ENCODE measurements around the gene PKNOX2.
A peak's percentile ranks its signal among the peaks of the same experiment; 100 is the strongest.

Gene PKNOX2

DNA sequence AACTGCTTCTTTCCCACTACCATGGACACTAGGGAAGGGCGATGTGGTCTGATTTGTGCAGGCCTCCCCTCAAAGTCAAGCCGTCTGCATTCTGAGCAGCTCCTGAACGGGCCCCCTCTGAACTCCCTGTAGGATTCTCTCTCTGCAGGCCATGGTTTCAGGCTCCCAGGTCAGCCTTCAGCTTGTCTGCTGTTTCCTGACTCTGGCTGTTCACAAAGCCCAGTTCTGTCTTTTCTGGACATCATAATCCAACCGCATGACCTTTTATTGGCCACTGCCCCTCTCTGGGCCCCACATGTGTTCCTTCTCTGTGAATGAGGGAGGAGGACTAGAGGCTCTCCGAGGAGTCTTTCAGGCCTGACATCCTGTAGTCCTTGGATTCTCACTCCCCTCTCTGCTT lies 170.6 kb downstream of the PKNOX2 start:
- no peak for DNase-seq (ENCODE audit: low spot score)

DNA sequence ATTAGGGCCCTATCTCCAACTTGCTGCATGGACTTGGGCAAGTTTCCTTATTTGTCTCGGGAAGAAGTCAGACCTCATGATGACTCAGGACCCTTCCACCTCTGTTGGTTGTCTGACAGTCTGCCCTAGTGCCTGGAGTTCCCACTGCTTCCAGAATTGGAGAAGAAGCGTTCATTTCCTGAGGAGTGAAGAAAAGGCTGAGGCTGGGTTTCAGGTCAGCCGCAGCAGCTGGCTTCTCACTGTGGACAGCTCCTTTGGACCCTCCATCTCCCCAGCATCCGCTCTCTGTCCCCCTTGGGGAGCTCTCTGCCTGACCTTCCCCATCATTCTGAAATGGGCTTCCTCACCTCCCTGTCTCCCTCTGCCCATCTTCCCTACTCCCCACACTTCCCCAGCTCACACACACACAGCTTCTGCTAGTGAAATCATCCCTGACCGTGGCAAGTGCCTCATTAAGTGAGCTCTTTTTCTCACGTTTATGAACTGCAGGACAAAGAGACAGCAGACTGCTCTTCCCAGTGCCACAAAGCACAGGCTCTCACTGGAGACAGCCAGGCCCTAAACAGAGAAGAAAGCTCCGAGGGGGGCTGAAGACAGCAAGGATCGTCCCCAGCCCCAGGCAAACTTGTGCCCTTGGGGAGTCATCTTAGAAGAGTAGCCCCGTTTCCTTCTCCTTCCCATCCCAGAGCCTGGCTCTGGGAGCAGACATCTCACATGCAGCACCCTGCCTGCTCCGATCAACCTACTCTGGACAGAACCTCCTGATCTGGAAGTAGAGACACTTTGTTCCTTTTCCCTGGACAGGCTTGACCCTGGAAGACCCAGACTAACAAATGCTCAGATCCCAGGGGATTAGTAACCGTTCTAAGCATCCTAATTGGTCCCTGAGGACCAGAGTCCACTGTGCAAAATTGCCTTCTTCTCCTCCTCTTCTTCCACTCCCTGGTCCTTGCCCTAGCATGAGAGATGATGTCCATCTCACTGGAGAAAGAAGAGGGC lies 173.6 kb downstream of the PKNOX2 start:
- no peak for DNase-seq (ENCODE audit: low spot score)

- no peak for DNase-seq (ENCODE audit: low spot score)
These were observed 174.6 kb downstream of the PKNOX2 start for GRCh38 chr11:125338886-125339811.

DNA sequence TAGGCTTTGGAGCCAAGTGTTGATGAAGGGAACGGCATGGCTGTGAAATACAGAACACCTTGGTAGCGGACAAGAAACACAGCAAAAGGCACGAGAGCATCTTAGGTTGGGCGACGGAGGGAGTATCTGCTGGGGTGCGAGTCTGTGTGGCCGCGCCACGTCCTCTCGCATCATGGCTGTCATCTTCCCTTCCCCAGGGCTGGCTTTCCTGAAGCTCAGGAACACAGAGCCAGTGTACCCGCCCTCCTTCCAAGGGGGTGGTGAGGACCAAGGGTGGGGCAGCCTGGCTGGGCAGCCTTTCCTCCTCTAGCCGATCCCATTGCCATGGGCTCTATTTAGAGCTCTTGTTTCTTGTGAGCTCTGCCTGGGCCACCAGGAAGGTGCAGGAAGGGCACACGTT lies 177.1 kb downstream of the PKNOX2 start:
- no peak for DNase-seq (ENCODE audit: low spot score)

DNA sequence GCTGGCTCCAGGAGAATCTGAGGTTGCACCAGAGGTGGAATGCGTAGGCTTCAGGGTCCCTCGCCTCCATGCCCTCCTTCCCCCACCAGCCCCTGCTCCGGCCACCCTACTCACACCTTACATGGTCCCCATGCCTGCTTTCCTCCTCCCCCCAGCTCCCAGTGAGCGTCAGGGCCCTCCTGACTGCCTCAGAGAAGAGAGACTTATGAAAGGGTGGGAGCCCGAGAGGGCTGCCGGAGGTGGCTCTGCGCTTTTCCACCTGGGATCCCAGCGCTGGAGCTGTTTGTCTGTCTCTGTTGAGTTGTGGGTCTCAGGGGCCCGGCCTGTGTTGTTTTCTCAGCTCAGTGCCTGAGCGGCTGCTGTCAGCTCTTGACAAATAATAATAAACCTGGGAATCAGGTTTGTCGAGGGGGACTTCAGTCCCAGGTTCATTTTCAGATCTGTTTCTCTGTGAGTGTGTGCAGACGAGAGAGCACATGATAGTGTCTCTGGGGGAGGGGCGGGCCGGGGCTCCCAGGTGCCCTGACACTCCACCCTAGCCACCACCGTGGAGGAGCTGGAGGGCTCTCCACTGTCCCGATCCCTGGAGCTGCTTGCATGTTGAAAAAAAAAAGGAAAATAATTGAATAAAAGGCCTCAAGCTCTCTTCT lies 177.9 kb downstream of the PKNOX2 start:
- DNase-seq (ENCODE audit: low spot score) = no peak

- DNase-seq (ENCODE audit: low spot score) = no peak
These were observed 178.7 kb downstream of the PKNOX2 start for GRCh38 chr11:125343086-125343717.

- no peak for DNase-seq (ENCODE audit: low spot score)
These were observed 179.2 kb downstream of the PKNOX2 start for GRCh38 chr11:125343718-125344131.

GRCh38 chr11:125344846-125345420 lies 180.4 kb downstream of the PKNOX2 start:
- no peak for DNase-seq (ENCODE audit: low spot score)

- no peak for DNase-seq (ENCODE audit: low spot score)
These were observed 181.0 kb downstream of the PKNOX2 start for GRCh38 chr11:125345421-125346178.

DNA sequence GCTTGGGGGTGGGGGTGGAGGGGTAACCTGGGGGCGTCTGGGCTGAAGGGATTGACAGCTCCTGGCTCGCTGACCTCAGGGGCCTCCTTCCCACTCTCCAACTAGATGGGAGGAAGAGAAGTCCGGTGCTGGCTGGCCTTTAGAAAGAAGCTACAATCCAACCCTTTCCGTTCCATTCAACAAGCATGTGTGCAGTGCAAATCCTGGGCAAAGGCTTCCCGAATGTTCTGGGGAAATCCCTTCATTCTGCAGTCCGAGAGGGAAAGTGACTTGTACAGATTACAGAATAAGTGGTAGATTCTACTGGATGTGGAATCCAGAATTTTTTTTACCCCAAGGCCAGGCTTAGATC lies 181.6 kb downstream of the PKNOX2 start:
- DNase-seq (ENCODE audit: low spot score) = no peak

DNA sequence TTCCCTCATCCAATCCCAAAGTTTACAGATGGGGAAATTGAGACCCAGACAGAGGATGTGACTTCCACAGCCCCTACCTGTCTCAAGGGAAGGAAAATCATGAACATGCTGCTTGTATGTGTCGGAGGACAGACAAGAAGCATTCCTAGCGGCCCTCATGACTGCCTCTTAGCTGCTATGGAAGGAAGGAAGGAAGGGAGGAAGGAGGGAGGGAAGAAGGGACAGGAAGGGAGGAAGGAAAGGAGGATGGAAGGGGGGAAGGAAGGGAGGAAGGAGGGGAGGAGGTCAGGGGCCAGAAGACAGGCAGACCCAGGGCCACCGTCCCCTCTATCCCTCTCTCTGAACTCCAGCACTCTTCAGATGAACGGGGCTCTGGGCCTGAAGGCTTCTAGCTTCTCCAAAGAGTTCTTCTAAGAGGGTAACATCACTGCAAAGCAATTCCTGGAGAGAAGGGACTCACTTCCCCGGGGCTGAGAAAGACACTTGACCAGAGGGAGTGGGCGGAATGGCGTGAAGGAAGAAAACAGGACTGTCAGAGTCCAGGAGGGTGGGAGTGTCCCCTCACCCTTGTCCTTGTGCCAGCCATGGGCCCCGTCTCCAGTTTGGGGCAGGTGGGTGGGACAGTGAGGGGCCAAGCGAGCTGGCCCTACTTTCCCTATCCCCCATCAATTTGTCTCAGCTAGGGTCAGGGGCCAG lies 182.2 kb downstream of the PKNOX2 start:
- no peak for DNase-seq (ENCODE audit: low spot score)

GRCh38 chr11:125347261-125347585 lies 182.7 kb downstream of the PKNOX2 start:
- DNase-seq (ENCODE audit: low spot score) = no peak

- peak; percentile 2 for DNase-seq (ENCODE audit: low spot score)
These were observed 183.6 kb downstream of the PKNOX2 start for GRCh38 chr11:125348141-125348651.

DNA sequence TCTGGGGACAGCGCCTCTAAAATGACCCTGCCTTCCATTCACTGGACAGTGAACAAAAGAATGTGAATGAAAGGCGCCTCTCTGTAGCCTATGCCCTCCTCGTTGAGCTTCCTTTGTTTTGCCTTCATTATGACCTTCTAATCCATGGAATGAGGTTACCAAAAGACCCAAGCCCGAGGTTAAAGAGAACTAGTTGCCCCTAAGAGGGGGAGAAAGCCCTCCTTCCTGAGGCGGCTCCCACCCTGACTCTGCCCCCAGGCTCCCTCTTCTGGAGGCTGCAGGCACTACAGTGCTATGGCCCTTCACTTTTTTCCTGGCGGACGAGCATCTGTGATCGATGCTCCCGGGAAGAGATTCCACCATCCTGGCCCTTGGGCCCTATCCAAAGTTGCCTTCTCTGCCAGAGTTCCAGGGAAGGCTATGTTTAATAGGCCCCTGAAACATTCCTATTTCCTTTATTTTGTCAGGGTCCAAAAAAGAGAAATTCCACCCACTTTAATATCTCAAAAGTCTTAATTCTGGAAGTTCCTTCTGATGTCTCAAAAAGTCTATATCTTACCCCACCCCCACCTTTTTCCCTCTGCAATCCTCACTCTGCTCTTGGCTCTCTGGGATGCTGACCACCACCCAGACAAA lies 184.2 kb downstream of the PKNOX2 start:
- DNase-seq (ENCODE audit: low spot score) = peak; percentile 16

DNA sequence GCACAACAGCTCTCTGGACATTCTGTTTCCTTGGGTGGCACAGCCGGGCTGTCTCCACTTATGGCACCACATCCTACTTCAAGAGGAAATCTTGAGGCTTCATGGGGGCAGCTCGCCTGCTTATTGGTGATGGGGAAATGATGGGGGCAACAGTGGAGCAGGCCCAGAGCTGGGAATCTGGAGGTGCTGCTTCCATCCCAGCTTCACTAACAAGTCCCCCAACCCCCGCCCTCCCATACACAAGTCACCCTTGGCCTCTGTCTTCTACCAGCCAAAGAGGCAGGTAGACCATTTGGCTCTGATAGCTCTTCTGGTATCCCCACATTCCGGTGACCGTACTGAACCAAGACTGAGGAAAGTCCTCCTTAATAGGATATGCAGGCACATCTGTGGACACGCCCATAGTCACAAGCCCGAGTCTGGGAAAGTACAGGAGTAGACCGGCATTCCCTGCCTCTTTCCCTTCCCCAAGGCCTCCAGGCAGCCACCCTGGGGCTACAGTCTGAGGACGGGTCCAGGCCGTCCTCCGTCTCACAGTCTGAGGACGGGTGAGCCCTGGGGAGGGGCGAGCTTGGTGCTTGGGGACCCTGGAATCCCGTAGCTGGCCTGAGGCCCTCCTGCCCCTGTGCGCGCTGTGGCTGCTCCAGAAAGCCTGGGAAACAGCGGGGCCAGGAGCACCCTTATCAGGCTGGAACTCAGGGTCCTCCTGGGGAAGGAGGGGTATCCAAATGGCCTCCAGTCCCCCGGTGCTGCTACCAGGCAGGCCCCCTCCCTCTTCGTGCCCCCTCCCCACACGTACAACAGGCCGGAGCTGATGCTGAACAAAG lies 185.9 kb downstream of the PKNOX2 start:
- DNase-seq (ENCODE audit: low spot score) = no peak

DNA sequence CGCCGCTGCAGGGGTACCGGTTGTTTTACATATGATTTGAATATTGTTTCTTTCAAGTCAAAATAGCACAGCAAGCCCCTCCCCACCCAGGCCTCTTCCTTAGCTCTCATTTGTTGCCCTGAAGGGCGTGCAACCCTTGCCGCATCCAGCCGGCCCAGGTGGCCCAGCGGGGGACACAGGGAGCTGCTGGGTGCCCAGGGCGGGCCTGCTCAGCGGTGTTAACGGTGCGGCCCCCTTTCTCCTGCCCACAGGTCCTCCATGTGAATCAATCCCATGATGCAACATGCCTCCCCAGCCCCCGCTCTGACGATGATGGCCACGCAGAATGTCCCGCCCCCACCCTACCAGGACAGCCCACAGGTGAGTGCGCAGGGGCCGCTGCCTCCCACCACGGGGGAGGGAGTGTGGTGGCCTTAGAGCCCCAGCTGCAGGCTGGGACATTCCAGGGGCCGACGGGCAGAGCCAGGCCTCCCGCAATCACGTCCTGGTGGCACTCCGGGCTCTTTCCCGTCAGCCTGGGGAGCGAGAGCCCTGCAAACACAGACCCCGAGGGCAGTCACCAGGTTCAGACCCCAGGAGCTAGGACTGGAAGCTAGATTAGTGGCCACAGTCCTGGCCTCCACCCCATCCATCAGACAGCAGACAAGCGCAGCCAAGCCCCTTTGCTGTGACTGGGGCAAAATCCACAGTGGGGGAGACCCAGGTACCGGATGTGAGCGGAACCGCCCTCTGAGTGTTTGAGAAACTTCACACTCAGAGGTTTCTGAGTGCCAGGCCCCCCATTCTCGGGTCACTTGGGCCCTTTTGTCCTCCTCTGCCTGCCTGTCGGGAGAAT lies 186.7 kb downstream of the PKNOX2 start:
- no peak for DNase-seq (ENCODE audit: low spot score)

GRCh38 chr11:125351868-125352250 lies 187.3 kb downstream of the PKNOX2 start:
- no peak for DNase-seq (ENCODE audit: low spot score)
